Measurements from ENCODE around the gene TMED1.
A peak's percentile ranks its signal among the peaks of the same experiment; 100 is the strongest.
"Not testable (repeated sequence)": the region's sequence is repeated elsewhere in the genome, so short reads cannot be mapped to it uniquely, and the experiment has no call there.

TMED1 gene

DNA sequence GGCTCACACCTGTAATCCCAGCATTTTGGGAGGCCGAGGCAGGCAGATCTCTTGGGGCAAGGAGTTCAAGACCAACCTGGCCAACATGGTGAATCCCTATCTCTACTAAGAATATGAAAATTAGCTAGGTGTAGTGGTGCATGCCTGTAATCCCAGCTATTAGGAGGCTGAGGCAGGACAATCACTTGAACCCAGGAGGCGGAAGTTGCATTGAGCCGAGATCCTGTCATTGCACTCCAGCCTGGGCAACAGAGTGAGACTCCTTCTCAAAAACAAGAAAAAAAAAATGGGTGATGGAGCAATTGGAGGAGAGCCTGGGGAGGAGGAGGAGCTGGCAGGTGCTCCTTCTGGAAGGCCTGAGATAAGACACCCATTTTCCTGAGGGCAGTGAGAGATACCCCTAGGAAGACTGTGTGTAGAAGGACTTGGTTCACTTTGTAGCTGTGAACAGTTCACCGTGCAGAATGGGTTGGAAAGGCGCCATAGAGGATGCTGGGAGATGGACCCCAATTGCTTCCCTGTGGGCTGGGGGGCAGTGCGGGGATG lies 26.6 kb upstream of the TMED1 start:
- no peak for DNase-seq

DNA sequence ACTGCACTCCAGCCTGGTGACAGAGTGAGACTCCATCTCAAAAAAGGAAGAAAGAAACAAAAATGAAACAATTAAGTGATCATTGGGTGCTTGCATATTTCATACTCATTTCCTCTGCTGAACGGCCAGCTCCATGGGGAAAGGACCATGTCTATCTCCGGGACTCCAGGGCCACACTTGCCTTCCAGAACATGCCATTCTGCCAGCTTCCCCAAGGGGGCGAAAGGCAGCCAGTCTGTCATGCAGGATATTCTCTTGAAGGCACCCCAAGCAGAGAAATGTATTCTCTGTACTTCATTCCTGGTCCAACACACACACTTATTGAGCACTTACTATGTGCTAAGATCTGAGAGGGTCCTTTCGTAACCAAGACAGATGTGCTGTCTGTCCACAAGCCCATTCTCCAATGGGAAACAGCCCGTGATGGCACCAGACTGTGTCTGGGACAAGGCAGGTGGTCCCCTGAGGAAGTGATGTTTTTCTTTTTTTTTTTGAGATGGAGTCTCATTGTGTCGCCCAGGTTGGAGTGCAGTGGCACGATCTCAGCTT lies 25.2 kb upstream of the TMED1 start:
- DNase-seq = peak; percentile 38

DNA sequence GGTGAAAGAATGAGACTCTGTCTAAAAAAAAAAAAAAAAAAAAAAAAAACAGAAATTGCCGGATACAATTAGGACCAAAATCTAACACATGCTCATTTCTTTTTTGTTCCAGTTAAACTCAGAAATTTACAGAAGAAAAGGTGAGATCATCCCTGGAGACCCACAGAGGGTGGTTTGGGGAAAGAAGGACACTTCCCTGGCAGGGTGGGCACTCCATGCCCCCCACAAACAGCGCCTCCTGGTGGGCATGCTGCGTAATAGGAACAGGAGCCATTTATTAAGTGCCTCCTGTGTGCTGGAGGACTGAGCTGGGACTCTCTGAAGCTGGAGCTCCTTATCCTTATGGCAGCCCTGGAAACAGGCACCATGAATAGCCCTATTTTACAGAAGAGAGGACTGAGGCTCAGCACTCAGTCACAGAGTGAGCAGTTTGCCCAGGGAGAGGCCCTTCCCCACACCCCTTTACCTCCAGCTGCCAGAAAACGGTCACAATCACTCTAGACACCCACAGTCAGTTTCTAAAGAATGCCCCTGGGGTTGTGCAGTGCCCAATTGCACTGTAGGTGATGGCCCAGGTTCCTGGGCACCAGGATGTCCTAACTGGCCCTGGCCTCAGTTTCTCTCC lies 22.3 kb upstream of the TMED1 start:
- DNase-seq = peak; percentile 27

DNA sequence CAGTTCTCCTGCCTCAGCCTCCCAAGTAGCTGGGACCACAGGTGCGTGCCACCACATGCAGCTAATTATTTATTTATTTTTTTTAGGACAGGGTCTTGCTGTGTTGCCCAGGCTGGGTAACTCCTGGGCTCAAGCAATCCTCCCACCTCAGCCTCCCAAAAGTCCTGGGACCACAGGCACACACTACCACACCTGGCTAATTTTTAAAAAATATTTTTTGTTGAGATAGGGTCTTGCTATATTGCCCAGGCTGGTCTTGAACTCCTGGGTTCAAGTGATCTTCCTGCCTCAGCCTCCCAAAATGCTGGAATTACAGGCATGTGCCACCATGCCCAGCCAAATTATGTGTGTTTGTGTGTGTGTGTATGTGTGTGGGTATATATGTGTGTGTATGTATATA lies 20.9 kb upstream of the TMED1 start:
- not testable (repeated sequence) for DNase-seq

DNA sequence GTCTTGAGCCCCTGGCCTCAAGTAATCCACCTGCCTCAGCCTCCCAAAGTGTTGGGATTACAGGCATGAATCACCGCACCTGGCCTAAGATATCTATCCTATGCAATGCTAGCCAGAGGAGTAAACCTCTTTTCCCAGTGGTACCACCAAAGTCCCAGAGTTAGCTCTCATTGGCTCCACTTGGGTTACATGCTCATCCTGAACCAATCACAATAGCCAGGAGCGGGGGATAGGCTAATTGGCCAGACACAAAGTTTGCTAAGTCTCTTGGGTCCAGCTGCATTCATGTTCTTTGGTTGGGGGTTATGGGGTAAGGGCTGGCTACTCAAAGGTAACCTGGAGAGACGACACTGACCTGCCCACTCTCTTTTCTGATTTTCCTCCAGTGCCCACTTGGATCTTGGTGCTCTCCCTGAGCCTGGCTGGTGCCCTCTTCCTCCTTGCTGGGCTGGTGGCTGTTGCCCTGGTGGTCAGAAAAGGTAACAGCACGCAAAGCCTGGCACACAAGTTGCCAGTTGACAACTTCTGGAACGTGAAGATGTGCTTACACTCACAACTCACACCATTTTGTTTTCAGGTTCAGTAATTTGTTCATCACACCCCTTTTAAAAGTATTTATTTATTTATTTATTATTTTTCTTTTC lies 20.0 kb upstream of the TMED1 start:
- no peak for DNase-seq

DNA sequence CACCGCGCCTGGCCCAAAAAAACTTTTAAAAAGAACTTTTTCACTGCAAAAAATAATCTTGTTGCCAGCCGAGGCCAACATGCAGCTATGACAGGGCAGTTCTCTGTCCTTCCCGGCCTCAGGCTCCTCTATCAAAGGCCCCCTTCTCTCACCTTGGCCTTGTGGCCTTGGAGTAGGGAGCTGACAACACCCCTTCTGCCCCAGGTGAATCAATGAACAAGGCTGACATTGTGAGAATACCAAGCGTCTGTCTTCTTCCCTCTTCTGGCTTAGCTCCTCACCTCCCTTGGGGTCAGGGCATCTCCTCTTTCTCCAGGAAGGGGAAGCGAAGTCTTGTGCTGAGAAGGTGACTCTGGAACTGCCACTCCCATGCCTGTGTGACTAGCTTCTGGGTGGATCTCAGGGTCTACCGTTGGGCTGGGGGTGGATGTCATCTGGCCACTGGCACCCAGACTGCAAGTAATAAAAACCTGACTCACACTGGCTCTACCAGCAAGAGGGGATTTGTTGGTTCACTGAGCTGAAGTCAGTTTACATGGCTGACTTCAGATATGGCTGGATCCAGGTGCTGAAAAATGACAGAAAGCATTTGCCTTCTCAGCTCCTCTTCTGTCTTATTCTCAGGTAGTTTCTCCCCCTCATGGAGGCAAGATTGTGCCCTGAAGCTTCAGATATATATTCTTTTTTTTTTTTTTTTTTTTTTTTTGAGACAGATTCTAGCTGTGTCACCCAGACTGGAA lies 18.5 kb upstream of the TMED1 start:
- DNase-seq = no peak

DNA sequence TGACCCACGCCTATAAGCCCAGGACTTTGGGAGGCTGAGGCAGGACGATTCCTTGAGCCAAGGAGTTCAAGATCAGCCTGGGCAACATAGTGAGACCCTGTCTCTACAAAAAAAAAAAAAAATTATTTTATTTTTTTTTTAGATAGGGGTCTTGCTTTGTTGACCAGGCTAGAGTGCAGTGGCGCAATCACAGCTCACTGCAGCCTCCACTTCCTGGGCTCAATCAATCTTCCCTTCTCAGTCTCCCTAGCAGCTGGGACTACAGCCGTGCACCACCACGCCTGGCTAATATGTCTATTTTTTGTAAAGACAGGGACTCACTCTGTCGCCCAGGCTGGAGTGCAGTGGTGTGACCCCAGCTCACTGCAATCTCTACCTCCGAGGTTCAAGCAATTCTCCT lies 16.9 kb upstream of the TMED1 start:
- no peak for DNase-seq

DNA sequence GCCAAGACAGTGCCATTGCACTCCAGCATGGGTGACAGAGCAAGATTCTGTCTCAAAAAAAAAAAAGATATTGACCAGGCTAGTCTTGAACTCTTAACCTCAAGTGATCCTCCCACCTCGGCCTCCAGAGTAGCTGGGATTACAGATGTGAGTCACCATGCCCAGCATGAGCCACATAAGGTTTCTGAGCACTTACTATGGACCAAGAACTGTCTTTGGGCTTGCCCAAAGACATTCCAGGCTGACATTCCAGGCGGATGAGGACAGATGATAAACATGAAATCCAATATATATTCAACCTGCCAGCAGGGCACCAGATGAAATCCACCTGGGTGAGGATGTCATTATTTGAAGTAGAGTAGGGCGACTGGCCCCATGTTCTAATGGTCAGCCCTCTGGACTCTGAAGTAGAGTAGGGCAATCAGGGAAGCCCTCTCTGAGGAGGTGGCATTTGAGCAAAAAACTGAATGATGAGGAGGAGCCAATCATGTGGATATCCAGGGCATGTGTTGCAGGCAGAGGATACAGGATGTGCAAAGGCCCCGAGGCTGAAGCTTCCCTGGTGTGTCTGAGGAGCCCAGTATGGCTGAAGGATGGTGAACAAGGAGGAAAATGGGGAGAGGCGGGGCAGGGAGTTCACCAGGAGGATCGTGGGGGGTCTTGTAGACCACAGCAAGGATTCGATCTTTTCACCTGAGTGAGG lies 16.2 kb upstream of the TMED1 start:
- peak; percentile 77 for DNase-seq

DNA sequence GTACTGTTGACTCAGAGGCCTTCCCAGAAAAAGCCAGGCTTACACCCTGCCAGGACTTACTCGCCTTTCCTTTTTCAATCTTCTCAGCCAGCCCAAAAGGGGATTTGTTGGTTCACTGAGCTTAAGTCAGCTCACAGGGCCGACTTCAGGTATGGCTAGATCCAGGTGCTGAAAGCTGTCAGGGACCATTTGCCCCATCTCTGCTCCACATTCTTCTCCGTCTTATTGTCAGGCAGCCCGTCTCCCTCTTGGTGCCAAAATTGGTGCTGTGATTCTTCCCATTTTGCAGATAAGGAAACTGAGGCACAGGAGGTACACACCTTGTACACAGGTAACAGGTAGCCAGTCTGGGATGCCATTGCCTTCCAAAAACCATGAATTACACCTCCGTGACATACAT lies 14.6 kb upstream of the TMED1 start:
- no peak for DNase-seq

DNA sequence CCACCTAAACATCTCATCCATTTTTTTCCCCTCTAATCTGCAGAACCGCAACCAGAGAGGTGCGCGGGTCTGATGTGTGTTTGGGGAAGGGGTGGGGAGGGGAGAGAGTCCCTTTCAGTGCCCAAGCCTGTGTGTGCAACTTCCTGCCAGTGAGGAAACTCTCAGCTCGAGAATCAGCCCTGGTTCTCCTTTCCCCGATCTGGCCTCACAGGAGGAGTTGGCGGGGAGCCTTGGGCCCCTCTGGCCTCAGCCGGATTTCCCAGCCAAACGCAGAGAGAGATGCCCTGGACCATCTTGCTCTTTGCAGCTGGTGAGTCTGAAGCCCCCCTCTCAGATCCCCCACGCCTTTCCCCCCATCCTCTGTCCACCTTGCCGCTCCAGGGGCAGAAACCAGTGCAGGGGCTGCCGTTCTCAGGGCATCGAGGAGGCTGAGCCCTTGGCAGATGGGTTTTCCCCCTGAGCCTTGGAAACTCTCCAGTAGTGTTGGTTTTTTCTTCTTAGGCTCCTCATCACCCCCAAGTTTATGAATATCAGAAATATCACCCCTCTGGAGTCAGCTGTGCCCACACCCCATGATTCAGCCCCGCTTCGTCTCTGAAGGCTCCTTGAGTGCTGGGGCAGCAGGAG lies 12.3 kb upstream of the TMED1 start, which contains the start of gene C19orf38:
TSS of gene C19orf38 (plus strand) at position 186 of the 627 bp plus-strand sequence. CDS start at position 280, 94 bp downstream.
- DNase-seq = no peak

DNA sequence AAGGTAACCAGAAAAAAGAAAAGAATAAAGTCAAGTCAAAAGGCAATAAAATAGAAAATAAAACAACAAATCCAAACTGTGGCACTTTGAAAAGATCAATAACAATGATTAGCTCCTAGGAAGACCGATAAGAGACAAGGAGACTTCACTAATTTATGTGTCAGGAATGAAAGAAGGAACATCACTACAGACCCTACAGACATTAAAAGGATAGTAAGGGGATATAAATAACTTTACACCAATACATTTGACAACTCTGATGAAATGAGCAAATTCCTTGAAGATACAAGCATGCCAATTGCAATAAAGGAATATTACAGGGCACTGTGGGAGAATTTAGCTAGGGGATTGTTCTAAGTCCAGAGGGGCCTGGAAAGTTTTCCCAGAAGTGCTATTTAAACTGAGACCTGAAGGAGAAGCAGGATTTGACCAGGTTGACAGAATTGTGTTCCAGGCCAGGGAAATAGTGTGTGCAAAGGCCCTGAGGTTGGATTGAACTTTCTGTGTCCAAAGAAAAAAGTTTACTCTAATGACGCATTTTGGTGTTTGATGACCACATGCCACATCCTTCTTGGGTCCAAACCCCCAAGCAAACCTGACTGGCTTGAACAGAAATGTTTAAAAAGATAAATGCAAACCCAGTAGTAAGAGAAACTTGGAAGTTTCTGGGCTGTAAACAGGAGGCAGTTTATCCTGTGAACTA lies 10.6 kb upstream of the TMED1 start:
- no peak for DNase-seq

DNA sequence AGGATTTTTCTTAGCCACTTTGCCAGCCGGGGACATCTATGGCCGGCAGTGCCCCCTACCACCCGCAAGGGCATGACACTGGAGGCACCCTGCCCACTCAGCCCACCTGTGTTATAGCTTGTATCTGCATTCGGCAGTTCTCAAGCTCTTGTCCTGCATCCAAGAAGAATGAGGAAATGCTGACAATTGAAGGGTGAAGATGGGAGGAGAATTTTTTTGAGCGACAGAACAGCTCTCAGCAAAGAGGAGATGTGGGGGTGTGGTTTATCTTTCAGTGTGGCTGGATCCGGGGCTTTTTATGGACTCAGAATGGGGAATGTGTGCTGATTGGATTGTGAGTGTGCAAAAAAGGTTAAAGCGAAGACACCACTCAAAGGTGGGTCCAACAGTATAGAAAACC lies 6.8 kb upstream of the TMED1 start:
- DNase-seq = no peak

DNA sequence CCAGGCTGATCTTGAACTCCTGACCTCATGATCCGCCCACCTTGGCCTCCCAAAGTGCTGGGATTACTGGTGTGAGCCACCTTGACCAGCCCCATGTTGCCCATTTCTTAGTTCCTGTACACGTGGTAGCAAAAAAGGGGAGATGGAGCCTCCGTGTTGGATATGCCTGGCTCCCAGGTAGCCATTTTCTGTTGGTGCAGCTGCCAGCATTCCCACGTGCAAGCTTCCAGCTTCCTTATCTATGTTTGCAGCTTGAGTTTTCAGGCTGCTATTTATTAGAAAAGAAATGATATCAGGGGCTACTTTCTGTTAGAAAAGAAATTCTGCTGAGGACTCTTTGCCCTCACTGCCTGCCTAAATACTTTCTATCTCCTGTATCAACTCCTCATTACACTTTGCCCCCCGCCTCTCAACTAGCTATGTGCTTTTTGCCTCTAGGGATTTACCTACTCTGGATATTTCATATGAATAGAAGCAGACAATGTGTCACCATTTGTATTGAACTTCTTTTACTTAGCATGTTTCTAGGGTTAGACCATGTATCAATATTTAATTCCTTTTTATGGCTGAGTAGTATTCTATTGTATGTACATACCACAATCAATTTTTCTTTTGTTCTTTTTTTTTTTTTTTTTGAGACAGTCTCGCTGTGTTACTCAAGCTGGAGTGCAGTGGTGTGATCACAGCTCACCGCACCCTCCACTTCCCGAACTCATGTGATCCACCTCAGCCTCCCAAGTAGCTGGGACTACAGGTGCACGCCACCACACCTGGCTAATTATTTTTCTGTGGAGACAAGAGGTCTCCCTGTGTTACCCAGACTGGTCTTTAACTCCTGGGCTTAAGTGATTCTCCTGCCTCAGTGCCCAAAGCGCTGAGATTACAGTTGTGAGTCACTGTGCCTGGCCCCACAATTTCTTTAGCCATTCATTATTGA lies 3.4 kb upstream of the TMED1 start:
- no peak for DNase-seq

DNA sequence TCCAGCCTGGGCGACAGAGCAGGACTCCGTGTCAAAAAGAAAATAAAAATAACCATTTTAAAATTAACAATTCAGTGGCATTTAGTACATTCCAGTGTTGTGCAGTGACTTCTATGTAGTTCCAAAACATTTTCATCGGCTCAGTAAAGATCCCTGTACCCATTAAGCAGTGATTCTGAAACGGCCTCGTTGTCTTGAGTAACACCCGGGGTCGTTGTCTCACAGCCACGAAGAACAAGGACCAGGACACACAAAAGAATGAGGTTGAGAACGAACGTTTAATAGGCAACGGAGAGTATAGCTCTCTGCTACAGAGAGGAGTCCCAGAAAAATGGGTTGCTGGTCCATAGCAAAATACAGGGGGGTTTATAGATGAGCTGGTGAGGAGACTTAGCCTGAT lies 2.4 kb upstream of the TMED1 start:
- DNase-seq = no peak

DNA sequence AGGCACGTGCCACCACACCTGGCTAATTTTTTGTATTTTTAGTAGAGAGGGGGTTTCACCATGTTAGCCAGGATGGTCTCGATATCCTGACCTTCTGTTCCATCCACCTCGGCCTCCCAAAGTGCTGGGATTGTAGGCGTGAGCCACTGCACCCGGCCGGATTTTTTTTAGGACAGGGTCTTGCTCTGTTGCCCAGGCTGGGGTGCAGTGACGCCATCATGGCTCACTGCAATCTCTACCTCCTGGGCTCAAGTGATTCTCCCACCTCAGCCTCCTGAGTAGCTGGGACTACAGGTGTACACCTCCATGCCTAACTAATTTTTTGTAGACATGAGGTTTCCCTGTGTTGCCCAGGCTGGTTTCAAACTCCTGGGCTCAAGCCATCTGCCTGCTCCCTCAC lies 1.6 kb upstream of the TMED1 start:
- DNase-seq = not testable (repeated sequence)

DNA sequence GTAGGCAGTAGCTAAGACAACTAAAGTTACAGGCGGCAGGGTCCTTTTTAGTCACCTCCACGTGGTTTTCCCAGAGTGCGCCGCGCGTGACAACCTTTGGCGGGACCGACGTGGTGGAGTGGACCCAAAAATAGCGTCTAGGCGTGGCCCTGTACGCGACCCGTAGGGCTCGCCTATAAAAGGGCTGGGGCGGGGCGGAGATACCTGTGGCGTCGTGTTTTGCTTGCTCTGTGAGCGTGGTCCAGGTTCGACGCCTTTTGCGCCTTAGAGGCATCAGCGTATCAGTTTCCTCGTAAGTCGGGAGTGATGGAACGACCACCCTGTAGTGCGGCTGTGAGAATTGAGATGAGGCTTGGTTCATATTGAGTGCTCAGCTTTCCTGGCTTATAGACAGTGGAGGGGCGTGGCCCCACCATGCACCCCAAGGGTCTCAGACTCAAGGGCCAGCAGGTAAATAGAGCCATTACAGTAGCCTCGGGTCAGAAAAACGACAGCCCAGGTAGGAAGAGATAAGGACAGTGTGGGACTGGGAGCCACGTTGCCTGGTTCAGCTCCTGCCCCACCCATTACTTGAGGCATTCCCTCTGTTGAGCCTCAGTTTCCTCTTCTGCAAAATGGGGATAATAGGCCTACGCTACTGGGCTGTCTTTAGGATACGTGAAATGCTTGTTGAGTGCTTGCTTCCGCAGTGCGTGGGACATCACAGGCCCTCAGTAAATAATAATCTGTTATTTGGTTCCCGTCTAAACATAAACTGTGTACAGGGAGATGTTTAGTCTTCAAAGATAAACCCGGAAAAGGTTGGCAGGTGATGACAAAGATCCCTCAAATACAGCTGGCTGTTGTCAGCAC lies 693 bp upstream of the TMED1 start:
- peak; percentile 91 for DNase-seq

DNA sequence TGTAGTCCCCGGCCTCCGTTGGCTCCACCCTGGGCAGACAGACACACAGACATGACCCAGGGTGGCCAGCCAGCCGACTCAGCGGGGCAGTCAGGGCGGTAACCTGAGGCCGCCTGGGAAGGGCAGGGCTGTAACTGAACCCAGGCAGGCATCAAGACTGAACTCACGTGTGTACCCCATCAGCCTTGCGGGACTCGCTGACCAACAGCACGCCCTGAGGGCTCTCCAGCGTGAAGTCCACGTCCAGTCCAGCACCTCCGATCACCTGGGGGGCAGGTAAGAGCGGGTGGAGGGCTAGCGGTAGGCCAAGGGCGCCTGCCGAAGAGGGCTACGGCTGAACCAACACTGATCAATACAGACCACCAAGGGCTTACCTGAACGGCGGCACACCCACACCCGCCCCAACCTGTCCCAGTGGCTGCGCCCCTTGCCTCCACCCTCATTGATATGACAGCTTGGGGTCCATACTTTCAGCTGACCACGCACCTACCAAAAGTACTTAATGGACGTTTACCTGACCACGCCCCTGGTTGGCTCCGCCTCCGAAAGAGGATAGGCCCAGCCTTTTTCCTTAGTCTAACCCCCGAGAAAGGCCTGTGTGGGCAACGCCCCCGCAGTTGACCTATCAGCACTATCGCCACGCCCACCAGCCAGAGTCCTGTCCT lies 791 bp downstream of the TMED1 start:
- DNase-seq = no peak

DNA sequence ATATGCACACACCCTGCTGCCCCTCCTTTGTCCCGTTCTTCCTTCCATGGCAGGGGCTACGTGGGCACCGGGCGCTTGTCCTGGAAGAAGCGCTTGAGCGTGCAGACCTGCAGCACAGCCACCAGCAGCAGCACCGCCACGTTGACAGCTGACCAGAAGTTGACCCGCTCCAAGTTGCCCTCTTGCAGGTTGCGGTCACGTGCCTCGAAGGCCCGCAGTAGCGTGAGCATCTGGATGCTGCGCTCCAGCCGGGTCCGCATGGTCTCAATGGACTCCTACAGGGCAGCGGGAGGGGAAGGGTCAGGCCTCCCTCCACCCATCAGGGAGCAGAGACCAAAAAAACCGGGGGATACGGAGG lies 3.1 kb downstream of the TMED1 start:
- no peak for DNase-seq

All from fibroblast of skin of scalp (primary cell).